Stimulated activated CD4-positive, alpha-beta T cell treated with anti-CD3 and anti-CD28 coated beads, Interleukin-4, amount 100 ng/mL, for 48 hours (primary cell): ENCODE results near the gene AGAP3.

ENCODE experiments used
- DNase-seq, 2 donors: peaks; one replicate each; pipeline ENCODE4 v3.0.0-alpha.2; 2020; ENCODE audit warnings: low read depth in 2 of 2

Gene AGAP3

GRCh38 chr7:151109094-151110048 is 23.1 kb downstream of the AGAP3 start:
- no peak for DNase-seq

- DNase-seq, result no peak
Observed at GRCh38 chr7:151110236-151110940, 24.1 kb downstream of the AGAP3 start.

GRCh38 chr7:151110941-151111645 is 24.8 kb downstream of the AGAP3 start:
- DNase-seq, result peak; percentile 70 to 72

GRCh38 chr7:151113344-151114150 is 27.3 kb downstream of the AGAP3 start:
- no peak for DNase-seq

GRCh38 chr7:151114151-151115090 is 28.1 kb downstream of the AGAP3 start:
- no peak for DNase-seq

GRCh38 chr7:151115121-151115835 is 29.0 kb downstream of the AGAP3 start:
- DNase-seq, result peak; percentile 30 to 36

- no peak for DNase-seq
Observed at GRCh38 chr7:151115836-151116418, 29.7 kb downstream of the AGAP3 start.

- no peak for DNase-seq
Observed at GRCh38 chr7:151116603-151117440, 30.5 kb downstream of the AGAP3 start.

GRCh38 chr7:151117565-151117964 is 31.3 kb downstream of the AGAP3 start:
- no peak for DNase-seq

- no peak for DNase-seq
Observed at GRCh38 chr7:151118108-151119054, 32.1 kb downstream of the AGAP3 start.

- no peak for DNase-seq
Observed at GRCh38 chr7:151119055-151119415, 32.8 kb downstream of the AGAP3 start.

GRCh38 chr7:151119902-151120301 is 33.6 kb downstream of the AGAP3 start:
- DNase-seq, result no peak

- DNase-seq, result no peak
Observed at GRCh38 chr7:151120896-151121295, 34.6 kb downstream of the AGAP3 start.

GRCh38 chr7:151121380-151122170 is 35.3 kb downstream of the AGAP3 start:
- DNase-seq, result no peak

GRCh38 chr7:151122276-151122675 is 36.0 kb downstream of the AGAP3 start:
- DNase-seq, result no peak

- no peak for DNase-seq
Observed at GRCh38 chr7:151122796-151123157, 36.5 kb downstream of the AGAP3 start.
